Stimulated activated naive CD4-positive, alpha-beta T cell (primary cell): ENCODE results near the gene PACRG.
"Not testable (repeated sequence)": the region's sequence is repeated elsewhere in the genome, so short reads cannot be mapped to it uniquely, and the experiment has no call there.

Experiments used
- DNase-seq, 6 experiments: peaks; one replicate each; lab custom pipeline; 2025; lab: John Stamatoyannopoulos, UW

PACRG gene

GRCh38 chr6:163314791-163315470 is 587.2 kb downstream of the PACRG start:
- no peak for DNase-seq

DNA sequence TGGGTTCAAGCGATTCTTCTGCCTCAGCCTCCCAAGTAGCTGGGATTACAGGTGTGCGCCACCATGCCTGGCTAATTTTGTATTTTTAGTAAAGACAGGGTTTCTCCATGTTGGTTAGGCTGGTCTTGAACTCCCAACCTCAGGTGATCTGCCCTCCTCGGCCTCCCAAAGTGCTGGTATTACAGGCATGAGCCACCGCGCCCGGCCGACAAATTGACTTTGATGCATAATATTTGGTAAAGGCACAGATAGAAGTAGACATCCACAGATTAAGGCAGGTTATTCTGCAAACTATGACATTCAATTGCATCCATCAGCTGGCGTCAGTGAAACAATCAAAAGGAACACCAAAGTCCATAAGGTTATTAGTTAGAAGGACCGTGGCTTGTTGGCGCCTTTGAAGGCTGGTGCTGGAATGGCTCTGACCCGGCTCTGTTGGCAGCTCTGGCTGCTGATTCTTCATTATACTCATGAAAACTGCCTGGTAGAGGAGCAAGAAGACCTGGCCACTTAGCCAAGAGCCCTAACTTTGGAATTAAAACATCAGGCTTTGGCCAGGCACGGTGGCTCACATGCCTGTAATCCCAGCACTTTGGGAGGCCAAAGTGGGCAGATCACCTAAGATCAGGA is 589.2 kb downstream of the PACRG start:
- DNase-seq, result not testable (repeated sequence)

DNA sequence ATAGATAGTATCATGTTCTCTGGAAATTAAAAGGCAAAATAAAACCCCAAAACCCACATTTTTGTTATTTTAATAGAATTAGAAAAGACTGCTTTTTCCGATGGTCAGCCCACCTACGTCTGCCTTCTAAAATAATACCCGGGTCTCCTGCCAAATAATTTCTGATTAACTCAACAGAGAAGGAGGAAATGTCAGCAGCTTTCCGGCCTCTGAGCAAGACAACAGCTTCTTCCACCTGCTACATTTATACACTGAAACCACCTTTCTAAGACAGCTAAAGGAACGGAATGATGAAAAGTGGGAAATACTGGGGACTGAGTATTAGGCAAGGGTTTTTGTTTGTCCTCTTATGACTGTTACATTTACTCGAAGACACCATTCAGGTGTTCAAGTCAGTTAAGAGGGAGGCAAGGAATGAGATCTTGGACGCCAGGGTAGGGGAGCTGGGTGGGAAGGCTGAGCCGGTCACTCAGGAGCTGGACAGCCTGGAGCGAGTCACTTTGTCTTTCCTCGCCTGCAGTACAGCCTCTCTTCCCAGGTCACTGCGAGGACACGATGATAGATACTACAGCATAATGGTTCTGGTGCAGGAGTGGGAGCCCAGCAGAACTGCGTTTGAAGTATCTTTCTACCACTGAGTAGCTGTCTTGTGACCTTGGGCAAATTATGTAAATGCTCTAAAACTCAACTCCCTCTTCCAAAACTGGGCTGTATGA is 590.5 kb downstream of the PACRG start:
- DNase-seq, result no peak

GRCh38 chr6:163319609-163320366 is 592.0 kb downstream of the PACRG start:
- DNase-seq, result no peak

DNA sequence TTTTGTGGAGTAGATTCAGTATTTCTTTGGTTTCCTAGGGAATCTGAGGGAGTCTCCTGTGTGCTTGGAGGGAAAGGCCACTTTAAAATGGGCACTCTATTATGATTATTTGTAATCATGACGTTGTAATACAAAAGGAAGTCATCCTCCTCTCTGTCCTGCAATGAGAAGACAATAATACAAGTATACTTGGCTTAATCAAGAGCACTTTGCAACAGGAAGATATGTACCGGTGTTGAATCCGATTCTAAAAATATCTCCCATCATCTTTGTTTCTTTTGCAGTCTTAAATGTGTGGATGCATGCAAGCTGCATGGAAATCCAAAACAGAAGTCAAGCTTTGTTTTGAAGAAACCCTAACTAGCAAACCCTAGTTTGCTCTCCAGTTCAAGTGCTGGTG is 592.6 kb downstream of the PACRG start:
- DNase-seq, result no peak

DNA sequence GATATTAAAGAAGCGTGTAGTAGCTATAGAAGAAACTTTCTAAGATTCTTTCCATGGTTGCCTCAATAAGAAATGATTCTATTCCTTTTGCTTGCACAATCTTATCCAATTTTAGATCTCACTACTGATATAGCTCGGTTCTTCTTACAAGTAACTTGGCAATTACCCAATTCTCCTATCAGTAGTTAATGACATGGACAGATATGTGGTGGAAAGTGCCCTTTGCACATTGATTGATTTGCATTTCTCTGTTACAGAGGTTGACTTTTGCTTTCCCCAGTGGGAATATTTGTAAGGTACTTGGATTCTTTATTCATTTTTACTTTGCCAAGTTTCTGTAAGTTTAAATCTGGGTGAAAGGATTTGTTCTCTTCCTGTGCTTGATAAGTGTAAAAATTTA is 593.0 kb downstream of the PACRG start:
- DNase-seq, result no peak

DNA sequence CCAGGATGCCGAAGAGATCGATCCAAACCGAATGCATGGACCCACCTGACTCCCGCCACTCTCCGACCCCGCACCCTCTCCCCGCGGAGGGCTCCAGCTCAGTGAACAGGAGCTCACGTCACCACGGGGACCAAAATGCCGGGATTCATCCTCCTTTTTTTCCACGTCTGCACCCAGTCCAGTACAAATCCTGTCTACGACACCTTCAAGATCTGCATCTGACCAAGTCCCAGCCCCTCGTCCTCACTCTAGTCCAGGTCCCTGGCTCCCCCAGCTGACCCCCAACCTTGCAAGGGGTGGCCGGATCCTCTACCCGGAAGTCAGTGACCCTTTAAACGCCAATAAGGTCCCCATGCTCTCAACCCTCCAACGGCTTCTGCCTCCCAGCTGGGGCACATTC is 593.9 kb downstream of the PACRG start:
- no peak for DNase-seq

- no peak for DNase-seq
Observed at GRCh38 chr6:163323274-163323673, 595.5 kb downstream of the PACRG start.

DNA sequence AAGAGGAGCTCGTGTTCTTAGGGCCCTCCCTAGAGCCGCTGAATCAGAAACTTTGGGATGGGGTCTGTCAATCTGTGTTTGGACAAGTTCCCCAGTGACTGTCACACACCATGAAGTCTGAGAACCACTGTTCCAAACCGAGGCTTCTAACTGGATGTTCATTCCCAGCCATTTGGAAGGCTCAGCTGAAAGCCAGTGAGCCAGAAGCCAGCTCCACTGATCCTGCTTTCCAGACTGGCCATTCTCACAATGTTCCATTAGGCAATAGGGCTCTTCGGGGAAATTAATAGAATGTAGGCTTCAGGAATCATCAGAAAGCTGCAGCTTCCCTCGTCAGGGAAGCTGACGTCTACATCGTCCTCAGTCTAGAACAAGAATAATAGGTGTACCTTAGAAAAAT is 595.9 kb downstream of the PACRG start:
- DNase-seq, result no peak

GRCh38 chr6:163324326-163324687 is 596.5 kb downstream of the PACRG start:
- no peak for DNase-seq

DNA sequence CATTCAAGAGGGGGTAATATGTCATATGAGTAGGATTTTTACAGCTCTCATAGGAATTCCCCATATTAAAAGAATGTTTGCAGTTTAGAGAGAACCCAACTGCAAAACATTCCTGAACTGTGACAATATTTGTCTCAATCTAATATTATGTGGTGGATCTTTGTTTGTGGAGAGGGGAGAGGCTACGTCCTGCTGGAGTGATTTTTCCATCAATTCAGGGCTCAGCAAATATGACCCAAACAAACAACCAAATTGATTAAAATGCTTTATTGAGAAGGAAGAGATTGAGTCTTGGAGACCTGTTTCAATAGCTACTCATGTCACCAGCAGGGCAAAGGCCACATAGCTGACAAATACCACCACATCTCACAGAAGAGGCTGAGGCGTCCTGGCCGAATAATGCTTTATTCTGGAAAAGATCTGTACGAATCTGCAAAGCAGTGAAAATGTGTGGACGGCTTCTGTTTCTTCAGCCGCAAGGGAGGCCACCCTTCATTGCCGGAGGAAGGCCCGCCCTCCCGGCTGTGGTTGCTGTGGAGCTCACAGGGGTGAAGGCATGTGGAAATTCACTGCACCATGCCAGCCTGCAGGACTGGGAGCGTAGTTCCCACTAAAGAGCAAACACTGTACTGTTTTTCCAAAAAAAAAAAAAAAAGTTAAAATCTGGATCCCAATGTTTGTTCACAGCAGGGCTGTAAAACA is 597.1 kb downstream of the PACRG start:
- DNase-seq, result no peak

DNA sequence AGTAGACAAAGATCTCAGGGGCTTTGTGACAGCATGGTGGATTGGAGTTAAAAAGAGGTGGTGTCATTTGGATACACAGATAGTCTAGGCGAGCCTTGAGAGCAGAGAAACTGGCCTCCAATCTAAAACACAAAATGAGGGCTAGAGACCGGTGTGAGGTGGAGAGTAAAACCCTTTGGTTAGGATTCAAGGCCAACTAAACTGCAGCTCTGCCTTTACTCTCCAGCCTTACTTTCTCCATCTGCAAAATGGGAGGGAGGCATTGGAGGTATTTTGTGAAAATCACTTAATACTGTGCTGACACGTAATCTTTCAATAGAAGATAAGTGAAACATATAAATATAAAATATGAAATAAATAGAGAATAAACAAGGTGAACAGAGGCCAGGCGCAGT is 597.6 kb downstream of the PACRG start:
- DNase-seq, result no peak

DNA sequence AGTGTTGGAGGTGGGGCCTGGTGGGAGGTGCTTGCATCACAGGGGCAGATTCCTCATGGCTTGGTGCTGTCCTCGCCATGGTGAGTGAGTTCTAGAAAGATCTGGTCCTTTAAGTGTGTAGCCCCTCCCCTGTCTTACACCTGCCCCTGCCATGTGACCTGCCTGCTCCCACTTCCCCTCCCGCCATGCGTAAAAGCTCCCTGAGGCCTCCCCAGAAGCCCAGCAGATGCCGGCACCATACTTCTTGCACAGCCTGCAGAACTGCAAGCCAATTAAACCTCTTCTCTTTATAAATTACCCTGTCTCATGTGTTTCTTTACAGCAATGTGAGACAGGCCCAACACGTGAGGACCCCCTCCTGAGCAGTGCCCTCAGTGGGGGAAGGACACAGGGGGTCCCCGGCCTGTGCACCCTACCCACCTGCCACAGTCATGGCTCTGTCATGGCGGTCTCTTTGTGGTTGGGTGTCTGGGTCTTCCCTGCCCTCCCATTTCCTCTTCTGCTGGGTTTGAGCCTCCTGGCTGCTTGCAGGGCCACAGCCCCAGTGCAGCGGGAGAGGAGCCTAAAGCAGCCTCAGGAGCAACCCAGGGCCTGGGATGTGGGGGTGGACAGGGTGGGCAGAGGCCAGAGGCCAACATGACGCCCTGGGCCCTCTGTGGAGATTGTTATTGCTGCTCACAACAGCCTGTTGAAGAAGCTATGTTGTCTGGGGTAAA is 599.5 kb downstream of the PACRG start:
- DNase-seq, result no peak

DNA sequence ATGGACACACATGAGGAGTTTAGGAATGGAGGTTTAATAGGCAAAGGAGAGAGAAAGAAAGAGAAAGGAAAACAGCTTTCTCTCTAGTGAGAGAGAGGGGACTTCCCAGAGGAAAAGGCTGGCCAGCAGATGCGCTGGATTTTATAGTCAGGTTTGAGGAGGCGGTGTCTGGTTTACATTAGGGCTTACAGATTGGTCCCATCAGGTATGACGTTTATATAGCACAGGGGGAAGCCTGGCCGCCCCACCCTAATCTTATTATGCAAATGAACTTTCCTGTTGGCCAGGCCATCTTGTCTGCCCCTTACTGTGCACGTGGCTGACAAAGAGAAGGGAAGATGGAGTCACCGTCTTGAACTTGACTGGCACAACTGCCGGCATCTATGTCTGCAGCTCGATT is 600.1 kb downstream of the PACRG start:
- DNase-seq, result no peak

- no peak for DNase-seq
Observed at GRCh38 chr6:163328411-163328810, 600.6 kb downstream of the PACRG start.

- DNase-seq, result no peak
Observed at GRCh38 chr6:163329991-163330390, 602.2 kb downstream of the PACRG start.

- no peak for DNase-seq
Observed at GRCh38 chr6:163331245-163331644, 603.5 kb downstream of the PACRG start.

GRCh38 chr6:163332575-163332974 is 604.8 kb downstream of the PACRG start:
- DNase-seq, result no peak

DNA sequence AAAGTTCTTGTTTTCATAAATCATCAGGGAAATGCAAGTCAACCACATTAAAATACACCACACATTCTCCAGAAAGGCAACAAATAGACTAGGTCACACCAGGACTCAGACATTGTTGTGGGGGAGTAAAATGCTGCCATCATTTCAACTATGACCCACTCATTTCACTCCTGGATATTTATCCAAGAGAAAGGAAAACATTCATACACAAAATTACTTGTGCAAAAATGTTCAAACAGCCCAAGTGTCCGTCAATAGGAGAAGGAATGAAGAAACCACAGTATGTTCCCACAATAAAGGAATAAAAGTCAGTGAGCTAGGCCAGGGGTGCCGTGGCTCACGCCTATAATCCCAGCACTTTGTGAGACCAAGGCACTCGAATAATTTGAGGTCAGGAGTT is 605.3 kb downstream of the PACRG start:
- no peak for DNase-seq

GRCh38 chr6:163333701-163334663 is 606.2 kb downstream of the PACRG start:
- no peak for DNase-seq
